KMS-11 (cell line): ENCODE data around the gene MED12.
A peak's percentile ranks its signal among the peaks of the same experiment; 100 is the strongest.

ENCODE experiments used
- H2AFZ ChIP-seq: fragments of 200-600 bp; sonication (generic); 2 replicates; pipeline ENCODE4 v1.6.1; 2016; ENCODE audit warnings: antibody characterized with exemption, mixed run types, low read depth
- H3K27ac ChIP-seq: fragments of 200-600 bp; sonication (generic); 2 replicates; pipeline ENCODE4 v1.6.1; 2016; ENCODE audit warnings: mild to moderate bottlenecking, mixed run types
- H3K27me3 ChIP-seq: fragments of 200-600 bp; sonication (generic); 2 replicates; pipeline ENCODE4 v1.6.1; 2017; ENCODE audit warnings: mild to moderate bottlenecking, low read depth, mixed run types, moderate library complexity; ENCODE audit not compliant: insufficient read depth
- H3K36me3 ChIP-seq: fragments of 200-600 bp; sonication (generic); 2 replicates; pipeline ENCODE4 v1.6.1; 2017; ENCODE audit warnings: mild to moderate bottlenecking, mixed run types; ENCODE audit not compliant: insufficient read depth
- H3K4me1 ChIP-seq: fragments of 200-600 bp; sonication (generic); 2 replicates; pipeline ENCODE4 v1.6.1; 2016; ENCODE audit warnings: mild to moderate bottlenecking, low read depth, mixed run types; ENCODE audit not compliant: poor library complexity, severe bottlenecking
- H3K4me2 ChIP-seq: fragments of 200-600 bp; sonication (generic); 2 replicates; pipeline ENCODE4 v1.7.0; 2016; ENCODE audit warnings: mild to moderate bottlenecking, mixed run types
- H3K4me3 ChIP-seq: fragments of 200-600 bp; sonication (generic); IDR thresholded peaks from 2 replicates; pipeline ENCODE4 v1.6.1; 2017; ENCODE audit warnings: low read depth, low read length, mixed read lengths; ENCODE audit not compliant: insufficient read depth
- H3K79me2 ChIP-seq: fragments of 200-600 bp; sonication (generic); 2 replicates; pipeline ENCODE4 v1.6.1; 2016; ENCODE audit warnings: low read depth, mixed run types; ENCODE audit not compliant: insufficient read depth
- H3K9ac ChIP-seq: fragments of 200-600 bp; sonication (generic); 2 replicates; pipeline ENCODE4 v1.6.1; 2016; ENCODE audit warnings: mild to moderate bottlenecking, mixed run types
- H4K20me1 ChIP-seq: fragments of 200-600 bp; sonication (generic); 2 replicates; pipeline ENCODE4 v1.6.1; 2016; ENCODE audit warnings: mild to moderate bottlenecking, mixed run types; ENCODE audit not compliant: insufficient read depth
- CTCF ChIP-seq: fragments of 200-600 bp; sonication (generic); conservative IDR thresholded peaks from 2 replicates; pipeline ENCODE4 v1.6.1; 2017; ENCODE audit warnings: low read depth, mild to moderate bottlenecking, antibody characterized with exemption, low read length, moderate library complexity, mixed read lengths

Gene MED12

DNA sequence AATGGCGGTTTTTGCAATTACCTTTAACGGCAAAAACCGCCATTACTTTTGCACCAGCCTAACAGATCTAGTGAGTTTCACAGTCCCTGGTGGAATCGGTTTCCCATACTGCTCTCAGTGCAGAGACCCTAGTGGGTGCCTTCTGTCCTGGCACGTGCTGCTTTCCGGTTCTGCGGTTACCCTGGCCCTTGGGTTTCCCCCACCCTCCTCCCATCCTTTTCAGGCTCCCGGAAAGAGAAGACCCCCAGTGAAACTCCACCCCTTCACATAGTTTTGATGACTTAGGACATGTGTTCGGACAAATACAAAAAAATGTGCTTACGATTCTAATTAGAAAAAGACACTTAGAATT lies 63.1 kb downstream of the MED12 start:
- no peak overlapping the region for H3K4me3 ChIP-seq
- H3K4me1 ChIP-seq = peaks cover 9% of the 10 kb centered on the region
- no peaks in the 10 kb centered on the region for H3K79me2 ChIP-seq
- no peaks in the 10 kb centered on the region for H3K36me3 ChIP-seq
- no peaks in the 10 kb centered on the region for H3K27me3 ChIP-seq
- H2AFZ ChIP-seq = peak overlapping the region; percentile 49
- H4K20me1 ChIP-seq = no peaks in the 10 kb centered on the region
- TF ChIP-seq CTCF = no peak
- H3K9ac ChIP-seq = peak overlapping the region; percentile 73; the same call in 1 of the 2 replicates
- peak overlapping the region; percentile 85 for H3K27ac ChIP-seq
- no peak overlapping the region for H3K4me2 ChIP-seq

- Histone ChIP-seq H3K36me3 (no peaks in the 10 kb centered on the region), H3K79me2 (no peaks in the 10 kb centered on the region), H3K4me3 (no peak overlapping the region), H3K27me3 (no peaks in the 10 kb centered on the region), H3K4me2 (peak overlapping the region; percentile 50), H2AFZ (peak overlapping the region; percentile 49), H3K9ac (peak overlapping the region; percentile 73), H4K20me1 (no peaks in the 10 kb centered on the region), H3K4me1 (peaks cover 9% of the 10 kb centered on the region), H3K27ac (peak overlapping the region; percentile 85)
- no peak for TF ChIP-seq CTCF
These were observed 63.8 kb downstream of the MED12 start for GRCh38 chrX:71181910-71182799.

GRCh38 chrX:71182871-71183270 lies 64.5 kb downstream of the MED12 start:
- TF ChIP-seq CTCF = no peak
- peak overlapping the region; percentile 85; the same call in 1 of the 2 replicates for H3K27ac ChIP-seq
- no peaks in the 10 kb centered on the region for H3K79me2 ChIP-seq
- H3K4me2 ChIP-seq = peak overlapping the region; percentile 50; the same call in 1 of the 2 replicates
- H3K4me3 ChIP-seq = no peak overlapping the region
- peak overlapping the region; percentile 73; the same call in 1 of the 2 replicates for H3K9ac ChIP-seq
- H3K27me3 ChIP-seq = no peaks in the 10 kb centered on the region
- H4K20me1 ChIP-seq = no peaks in the 10 kb centered on the region
- H3K4me1 ChIP-seq = peaks cover 9% of the 10 kb centered on the region
- H2AFZ ChIP-seq = peak overlapping the region; percentile 49; the same call in 1 of the 2 replicates
- no peaks in the 10 kb centered on the region for H3K36me3 ChIP-seq

GRCh38 chrX:71183341-71183740 lies 64.9 kb downstream of the MED12 start:
- no peak overlapping the region for H3K4me2 ChIP-seq
- H3K4me3 ChIP-seq = no peak overlapping the region
- peak overlapping the region; percentile 49; the same call in 1 of the 2 replicates for H2AFZ ChIP-seq
- H3K27me3 ChIP-seq = no peaks in the 10 kb centered on the region
- H3K79me2 ChIP-seq = no peaks in the 10 kb centered on the region
- no peak overlapping the region for H3K9ac ChIP-seq
- no peaks in the 10 kb centered on the region for H4K20me1 ChIP-seq
- TF ChIP-seq CTCF = no peak
- no peaks in the 10 kb centered on the region for H3K36me3 ChIP-seq
- H3K27ac ChIP-seq = no peak overlapping the region
- peaks cover 9% of the 10 kb centered on the region for H3K4me1 ChIP-seq
